22Rv1 (cell line): Measurements from ENCODE around the gene SULT4A1.

Source experiments
- CTCF ChIP-seq: fragments of 450-650 bp; IDR thresholded peaks from 2 replicates; pipeline ENCODE4 v1.5.1; 2017; ENCODE audit warnings: mild to moderate bottlenecking
- ZFX ChIP-seq: fragments of 450-650 bp; IDR thresholded peaks from 2 replicates; pipeline ENCODE4 v1.6.1; 2017; ENCODE audit warnings: antibody characterized with exemption, borderline replicate concordance

GRCh38 chr22:43895986-43896645 is 33.8 kb upstream of the SULT4A1 start:
- TF ChIP-seq CTCF = no peak
- TF ChIP-seq ZFX = no peak
